Stomach (tissue), 9 donors: Measurements from ENCODE around the gene AHCYL2. TPM values are rescaled to one million over a fixed set of nuclear protein-coding genes. Genes with fewer than 3 reads are reported as not detected.

Experiments used
- DNase-seq, 2 donors: peaks; one replicate each; pipeline versions ENCODE4 v3.0.0 to v3.0.0-alpha.2; 2013 to 2019
- H3K27ac ChIP-seq, 5 donors: fragments of 200-600 bp in 4 of 5; sonication (generic) in 4 of 5; one replicate each; pipeline ENCODE4 v1.5.1; 2013 to 2019; ENCODE audit warnings: mild to moderate bottlenecking in 1 of 5, moderate library complexity in 1 of 5
- H3K27me3 ChIP-seq, 3 donors: fragments of 200-600 bp; sonication (generic); one replicate each; pipeline ENCODE4 v1.5.1; 2017 to 2019; ENCODE audit warnings: mixed run types in 1 of 3
- H3K36me3 ChIP-seq, 4 donors: fragments of 200-600 bp; sonication (generic); 1 replicate in 3 of 4; 2 replicates in 1 of 4; pipeline ENCODE4 v1.5.1; 2016 to 2019
- H3K4me1 ChIP-seq, 4 donors: fragments of 200-600 bp; sonication (generic); one replicate each; pipeline ENCODE4 v1.5.1; 2016 to 2019
- H3K4me3 ChIP-seq, 4 donors: fragments of 200-600 bp; sonication (generic) in 3 of 4; one replicate each; pipeline ENCODE4 v1.5.1; 2016 to 2019; ENCODE audit warnings: mild to moderate bottlenecking in 1 of 4
- H3K9me3 ChIP-seq, 4 donors: fragments of 200-600 bp; sonication (generic); one replicate each; pipeline ENCODE4 v1.5.1; 2016 to 2019
- EP300 ChIP-seq: sonication (generic); formaldehyde crosslinking; IDR thresholded peaks from one replicate; pipeline ENCODE4 v1.6.1; 2017; ENCODE audit warnings: antibody characterized with exemption
- POLR2A ChIP-seq, 4 donors: fragments of 450-650 bp; IDR thresholded peaks; one replicate each; pipeline ENCODE4 v1.6.1; 2016; ENCODE audit warnings: antibody characterized with exemption in 4 of 4, control low read depth in 2 of 4, mild to moderate bottlenecking in 1 of 4, moderate library complexity in 1 of 4
- POLR2AphosphoS5 ChIP-seq, 3 donors: sonication (generic); formaldehyde crosslinking; IDR thresholded peaks; one replicate each; pipeline ENCODE4 v1.6.1; 2016; ENCODE audit warnings: antibody characterized with exemption in 3 of 3
- WGBS, 5 donors: extraction: QIAGEN DNeasy Blood & Tissue Kit in 3 of 5; methylation state at CpG; one replicate each; pipeline versions ENCODE4 v1.1.5 to v1.1.7; 2013 to 2018; 5-methylcytosine and 5-hydroxymethylcytosine counted together
- intact Hi-C: fragments of 100-400 bp; cut with DNase I; formaldehyde crosslinking; loops from one replicate; pipeline ENCODE4 v1.15.1; 2023; ENCODE audit warnings: low total_unique reads
- polyA plus RNA-seq, 3 donors: library from polyadenylated mRNA; stranded (reverse); fragments of 200-250 nt; gene quantifications; one replicate each; pipeline ENCODE4 v1.2.3, GENCODE V29; 2013
- total RNA-seq, 5 donors: library from RNA; depleted of rRNA; stranded (reverse); fragments of >200 nt; gene quantifications; one replicate each; pipeline versions ENCODE4 v1.1.0 to v1.2.3, GENCODE V29; 2014 to 2016
- TF ChIP-seq, protein P1 (sequence below), 7 experiments: fragments of 450-650 bp in 4 of 7; fragments of 200-600 bp in 3 of 7; sonication (generic) in 3 of 7; IDR thresholded peaks; one replicate each; pipeline ENCODE4 v1.5.1; 2016 to 2019; ENCODE audit warnings: antibody characterized with exemption in 7 of 7, control low read depth in 2 of 7, mild to moderate bottlenecking in 1 of 7
- donor health status: healthy with polysubstance abuse.
- donor health status: Bipolar disorder and iron deficiency.
- donor health status: healthy.

AHCYL2 gene
- total and polyA plus RNA-seq, 8 donors, result 4.6 to 87.0 (median 61.6) TPM

DNA sequence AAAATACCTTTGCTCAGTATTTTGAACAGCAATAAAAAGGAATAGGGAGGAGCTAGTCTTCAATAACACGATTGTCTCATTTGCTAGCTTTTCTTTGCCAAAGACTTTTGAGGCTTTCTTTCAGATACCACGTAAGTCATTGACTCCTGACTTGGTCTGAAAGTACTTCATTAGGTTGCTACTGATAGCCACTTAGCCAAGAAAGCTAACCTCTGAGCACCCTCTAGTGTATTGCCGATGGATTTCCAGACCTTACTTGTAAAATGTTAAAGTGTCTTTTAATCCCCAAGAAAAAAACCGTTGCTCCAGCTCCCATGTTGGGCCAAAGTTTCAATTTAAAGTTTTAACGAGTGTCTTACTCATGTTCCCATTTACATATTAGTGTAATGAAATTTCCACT, 146.0 kb downstream of the AHCYL2 start:
- Histone ChIP-seq H3K9me3 (no peaks in the 10 kb centered on the region), H3K4me1 (peaks cover 9 to 33% (median 24%) of the 10 kb centered on the region in 4 donors), H3K27me3 (no peaks in the 10 kb centered on the region), H3K36me3 (no peaks in the 10 kb centered on the region), H3K27ac (peak overlapping the region in 1 of 5 donors; percentile 14), H3K4me3 (peak overlapping the region in 1 of 4 donors; percentile 26)
- 27 to 61% (median 39%) methylated on average over 5 of the region's 5 CpGs for WGBS, 5 donors
- TF ChIP-seq, protein P1, sequence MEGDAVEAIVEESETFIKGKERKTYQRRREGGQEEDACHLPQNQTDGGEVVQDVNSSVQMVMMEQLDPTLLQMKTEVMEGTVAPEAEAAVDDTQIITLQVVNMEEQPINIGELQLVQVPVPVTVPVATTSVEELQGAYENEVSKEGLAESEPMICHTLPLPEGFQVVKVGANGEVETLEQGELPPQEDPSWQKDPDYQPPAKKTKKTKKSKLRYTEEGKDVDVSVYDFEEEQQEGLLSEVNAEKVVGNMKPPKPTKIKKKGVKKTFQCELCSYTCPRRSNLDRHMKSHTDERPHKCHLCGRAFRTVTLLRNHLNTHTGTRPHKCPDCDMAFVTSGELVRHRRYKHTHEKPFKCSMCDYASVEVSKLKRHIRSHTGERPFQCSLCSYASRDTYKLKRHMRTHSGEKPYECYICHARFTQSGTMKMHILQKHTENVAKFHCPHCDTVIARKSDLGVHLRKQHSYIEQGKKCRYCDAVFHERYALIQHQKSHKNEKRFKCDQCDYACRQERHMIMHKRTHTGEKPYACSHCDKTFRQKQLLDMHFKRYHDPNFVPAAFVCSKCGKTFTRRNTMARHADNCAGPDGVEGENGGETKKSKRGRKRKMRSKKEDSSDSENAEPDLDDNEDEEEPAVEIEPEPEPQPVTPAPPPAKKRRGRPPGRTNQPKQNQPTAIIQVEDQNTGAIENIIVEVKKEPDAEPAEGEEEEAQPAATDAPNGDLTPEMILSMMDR (IDR thresholded peaks at IDR 0.05), result no peak
- TF ChIP-seq EP300 (no peak), POLR2A (IDR thresholded peaks at IDR 0.05) (no peak), POLR2AphosphoS5 (IDR thresholded peaks at IDR 0.05) (no peak)
- DNase-seq, result peak in 1 of 2 donors; percentile 36
- intact Hi-C loops, result no loop called here

DNA sequence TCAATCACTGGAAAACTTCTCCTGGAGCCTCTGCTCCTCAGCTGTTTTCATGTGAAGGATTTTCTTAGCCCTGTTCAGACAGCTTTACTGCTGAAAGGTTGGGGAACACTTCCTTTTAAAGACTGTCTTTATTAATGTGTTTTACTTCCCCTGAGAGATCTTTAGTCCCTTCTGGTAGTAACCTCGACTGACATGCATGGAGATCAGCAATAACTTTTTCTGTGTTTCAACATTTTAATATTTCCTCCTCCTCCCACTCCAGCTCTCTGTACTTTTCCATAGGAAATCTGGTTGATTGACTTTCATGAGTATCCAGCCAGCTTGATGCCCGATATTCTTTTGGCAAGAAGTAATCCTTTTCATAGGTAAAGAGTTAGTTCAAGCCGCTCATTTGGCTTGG, 146.7 kb downstream of the AHCYL2 start:
- Histone ChIP-seq H3K36me3 (no peaks in the 10 kb centered on the region), H3K4me1 (peaks cover 9 to 39% (median 27%) of the 10 kb centered on the region in 4 donors), H3K4me3 (no peak overlapping the region), H3K27ac (no peak overlapping the region), H3K27me3 (no peaks in the 10 kb centered on the region), H3K9me3 (no peaks in the 10 kb centered on the region)
- no peak for DNase-seq
- 62 to 83% (median 67%) methylated on average over 3 of the region's 3 CpGs for WGBS, 5 donors
- no peak for TF ChIP-seq POLR2A (IDR thresholded peaks at IDR 0.05)
- TF ChIP-seq, protein P1 (IDR thresholded peaks at IDR 0.05), result no peak
- intact Hi-C loops, result no loop called here

GRCh38 chr7:129373651-129374428, 149.0 kb downstream of the AHCYL2 start:
- no peaks in the 10 kb centered on the region for H3K9me3 ChIP-seq
- H3K36me3 ChIP-seq, result no peaks in the 10 kb centered on the region
- no peak overlapping the region for H3K27ac ChIP-seq
- no peaks in the 10 kb centered on the region for H3K27me3 ChIP-seq
- TF ChIP-seq EP300, result no peak
- no peak for TF ChIP-seq POLR2A (IDR thresholded peaks at IDR 0.05)
- no peak for TF ChIP-seq POLR2AphosphoS5 (IDR thresholded peaks at IDR 0.05)
- TF ChIP-seq, protein P1 (IDR thresholded peaks at IDR 0.05), result no peak
- peaks cover 0 to 30% (median 9%) of the 10 kb centered on the region in 4 donors for H3K4me1 ChIP-seq
- DNase-seq, result no peak
- no peak overlapping the region for H3K4me3 ChIP-seq
- 83 to 88% (median 85%) methylated on average over 3 of the region's 3 CpGs for WGBS, 5 donors
- intact Hi-C loops, result no loop called here

DNA sequence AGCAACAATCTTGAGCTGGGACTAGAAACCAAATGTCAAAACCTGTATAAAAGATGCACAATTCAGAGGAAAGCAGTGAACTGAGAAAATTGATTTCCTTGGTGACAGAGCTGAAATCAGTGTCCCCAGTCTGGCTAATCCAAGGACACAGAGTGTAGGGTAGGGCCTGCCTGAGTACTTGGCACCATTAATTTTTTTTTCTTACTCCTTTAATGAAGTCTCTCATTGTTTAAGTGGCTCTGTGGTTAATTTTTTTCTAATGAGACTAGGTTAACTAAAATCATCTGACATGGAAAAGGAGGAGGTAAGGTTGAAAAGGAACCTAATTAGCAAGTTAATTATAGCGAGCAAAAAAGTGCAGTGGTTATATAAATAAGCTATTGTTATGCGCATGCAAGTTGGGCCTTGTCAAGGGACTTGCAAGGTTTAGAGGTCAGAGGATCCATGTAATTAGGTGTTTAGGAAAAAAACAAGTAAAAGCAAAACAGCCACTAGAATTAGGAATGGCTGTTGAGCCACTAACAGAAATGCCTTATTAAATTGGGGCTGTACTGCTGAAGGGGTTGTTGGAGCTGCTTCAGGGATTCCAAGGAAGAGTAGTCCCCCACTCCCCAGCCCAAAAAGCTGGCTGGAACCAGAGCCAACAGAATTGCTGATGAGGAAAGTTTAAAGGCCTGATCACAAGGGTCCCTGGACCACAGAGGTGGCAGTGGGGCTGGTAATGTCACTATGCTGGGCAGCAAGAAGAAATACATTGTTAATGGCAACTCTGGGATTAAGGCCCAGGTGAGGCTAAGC, 150.5 kb downstream of the AHCYL2 start:
- WGBS, 5 donors, result 60 to 84% (median 70%) methylated on average over 2 of the region's 2 CpGs
- peak overlapping the region in 1 of 5 donors; percentile 7 for H3K27ac ChIP-seq
- no peaks in the 10 kb centered on the region for H3K9me3 ChIP-seq
- no peaks in the 10 kb centered on the region for H3K27me3 ChIP-seq
- peaks cover 0 to 10% (median 9%) of the 10 kb centered on the region in 4 donors for H3K36me3 ChIP-seq
- peaks cover 0 to 30% (median 8%) of the 10 kb centered on the region in 4 donors for H3K4me1 ChIP-seq
- TF ChIP-seq EP300 (no peak), POLR2AphosphoS5 (IDR thresholded peaks at IDR 0.05) (no peak), POLR2A (IDR thresholded peaks at IDR 0.05) (no peak)
- TF ChIP-seq, protein P1 (IDR thresholded peaks at IDR 0.05), result no peak
- DNase-seq, result no peak
- H3K4me3 ChIP-seq, result no peak overlapping the region
- intact Hi-C loops, result no loop called here
